Fibroblast of lung (primary cell): ENCODE measurements around the gene CXCL5. TPM values are rescaled to one million over a fixed set of nuclear protein-coding genes. Genes with fewer than 3 reads are reported as not detected.

Source experiments
- DNase-seq, 2 donors: peaks; one replicate each; pipeline versions ENCODE4 v3.0.0 to v3.0.0-alpha.2; 2010; ENCODE audit warnings: low read depth in 2 of 2
- H2AFZ ChIP-seq: 2 replicates; pipeline ENCODE4 v1.5.1; 2012; ENCODE audit warnings: low read length, control low read depth, inconsistent platforms
- H3K27ac ChIP-seq: 2 replicates; pipeline ENCODE4 v1.5.1; 2011; ENCODE audit warnings: low read length, control low read depth; ENCODE audit not compliant: insufficient read depth
- H3K27me3 ChIP-seq: 2 replicates; pipeline ENCODE4 v1.5.1; 2011; ENCODE audit warnings: mild to moderate bottlenecking, low read length; ENCODE audit not compliant: control insufficient read depth, insufficient read depth
- H3K36me3 ChIP-seq: 2 replicates; pipeline ENCODE4 v1.5.1; 2011; ENCODE audit warnings: low read length; ENCODE audit not compliant: control insufficient read depth, insufficient read depth
- H3K4me1 ChIP-seq: 2 replicates; pipeline ENCODE4 v1.5.1; 2011; ENCODE audit warnings: low read length; ENCODE audit not compliant: control insufficient read depth, insufficient read depth; ENCODE audit errors: extremely low read depth
- H3K4me2 ChIP-seq: 2 replicates; pipeline ENCODE4 v1.5.1; 2011; ENCODE audit warnings: low read length, control low read depth; ENCODE audit not compliant: insufficient read depth; ENCODE audit errors: extremely low read depth
- H3K4me3 ChIP-seq, 4 experiments: fragments of 200-600 bp in 1 of 4; sonication (generic) in 1 of 4; replicated peaks in 1 of 4; 2 replicates each; pipeline ENCODE4 v1.5.1; 2011 to 2016; ENCODE audit warnings: low read length in 4 of 4, low read depth in 3 of 4, mild to moderate bottlenecking in 3 of 4, control low read depth in 2 of 4, inconsistent platforms in 1 of 4, mixed read lengths in 1 of 4; ENCODE audit not compliant: insufficient read depth in 1 of 4; ENCODE audit errors: control extremely low read depth in 1 of 4
- H3K79me2 ChIP-seq: 2 replicates; pipeline ENCODE4 v1.5.1; 2012; ENCODE audit warnings: mild to moderate bottlenecking, low read length, inconsistent platforms; ENCODE audit not compliant: control insufficient read depth, insufficient read depth
- H3K9ac ChIP-seq: 2 replicates; pipeline ENCODE4 v1.5.1; 2011; ENCODE audit warnings: mild to moderate bottlenecking, low read length, control low read depth; ENCODE audit not compliant: insufficient read depth
- H3K9me3 ChIP-seq: 2 replicates; pipeline ENCODE4 v1.5.1; 2012; ENCODE audit warnings: low read depth, low read length; ENCODE audit not compliant: control insufficient read depth, insufficient read depth
- H4K20me1 ChIP-seq: 2 replicates; pipeline ENCODE4 v1.5.1; 2011; ENCODE audit warnings: low read length; ENCODE audit not compliant: control insufficient read depth, insufficient read depth; ENCODE audit errors: extremely low read depth
- EZH2 ChIP-seq: IDR thresholded peaks from 2 replicates; pipeline ENCODE4 v1.5.1; 2012; ENCODE audit warnings: low read length, control low read depth, mild to moderate bottlenecking; ENCODE audit errors: missing control alignments
- polyA plus RNA-seq, 2 donors: library from polyadenylated mRNA; depleted of rRNA in 1 of 2; stranded (reverse) in 1 of 2; unstranded in 1 of 2; fragments of >200 nt; gene quantifications; 2 replicates each; pipeline ENCODE4 v1.2.1, GENCODE V29; 2011 to 2012; ENCODE audit warnings: missing spikeins in 1 of 2
- total RNA-seq: library from RNA; depleted of rRNA; stranded (reverse); fragments of >200 nt; gene quantifications from 2 replicates; pipeline ENCODE4 v1.2.1, GENCODE V29; 2014
- TF ChIP-seq, protein P1 (sequence below), 2 donors: IDR thresholded peaks in 1 of 2; conservative IDR thresholded peaks in 1 of 2; 1 replicate in 1 of 2; 2 replicates in 1 of 2; pipeline ENCODE4 v1.5.1; 2011 to 2012; ENCODE audit warnings: low read length in 2 of 2, control low read depth in 1 of 2, inconsistent platforms in 1 of 2, low read depth in 1 of 2, mild to moderate bottlenecking in 1 of 2

CXCL5 gene
- total and polyA plus RNA-seq, 2 donors (not counting 1 experiment from before 2014, with no cell fraction given) = 0.24 to 0.66 TPM

GRCh38 chr4:74028504-74028903 lies 30.0 kb upstream of the CXCL5 start:
- no peak for DNase-seq
- Histone ChIP-seq H3K4me2 (no peak overlapping the region), H3K27ac (no peak overlapping the region), H4K20me1 (no peaks in the 10 kb centered on the region), H3K9me3 (no peaks in the 10 kb centered on the region), H3K27me3 (no peaks in the 10 kb centered on the region), H3K4me1 (no peaks in the 10 kb centered on the region), H2AFZ (no peak overlapping the region), H3K36me3 (no peaks in the 10 kb centered on the region), H3K9ac (no peak overlapping the region), H3K4me3 (no peak overlapping the region), H3K79me2 (no peaks in the 10 kb centered on the region)
- no peak for TF ChIP-seq EZH2
- TF ChIP-seq, protein P1, sequence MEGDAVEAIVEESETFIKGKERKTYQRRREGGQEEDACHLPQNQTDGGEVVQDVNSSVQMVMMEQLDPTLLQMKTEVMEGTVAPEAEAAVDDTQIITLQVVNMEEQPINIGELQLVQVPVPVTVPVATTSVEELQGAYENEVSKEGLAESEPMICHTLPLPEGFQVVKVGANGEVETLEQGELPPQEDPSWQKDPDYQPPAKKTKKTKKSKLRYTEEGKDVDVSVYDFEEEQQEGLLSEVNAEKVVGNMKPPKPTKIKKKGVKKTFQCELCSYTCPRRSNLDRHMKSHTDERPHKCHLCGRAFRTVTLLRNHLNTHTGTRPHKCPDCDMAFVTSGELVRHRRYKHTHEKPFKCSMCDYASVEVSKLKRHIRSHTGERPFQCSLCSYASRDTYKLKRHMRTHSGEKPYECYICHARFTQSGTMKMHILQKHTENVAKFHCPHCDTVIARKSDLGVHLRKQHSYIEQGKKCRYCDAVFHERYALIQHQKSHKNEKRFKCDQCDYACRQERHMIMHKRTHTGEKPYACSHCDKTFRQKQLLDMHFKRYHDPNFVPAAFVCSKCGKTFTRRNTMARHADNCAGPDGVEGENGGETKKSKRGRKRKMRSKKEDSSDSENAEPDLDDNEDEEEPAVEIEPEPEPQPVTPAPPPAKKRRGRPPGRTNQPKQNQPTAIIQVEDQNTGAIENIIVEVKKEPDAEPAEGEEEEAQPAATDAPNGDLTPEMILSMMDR (conservative IDR thresholded peaks at IDR 0.05 in 1 of 2, IDR thresholded peaks at IDR 0.05 in 1 of 2; ENCODE audit: low read depth in 1 of 2, low read length in 2 of 2) = no peak

GRCh38 chr4:74023709-74024108 lies 25.2 kb upstream of the CXCL5 start:
- H3K27ac ChIP-seq = no peak overlapping the region
- H3K9me3 ChIP-seq = no peaks in the 10 kb centered on the region
- TF ChIP-seq EZH2 = no peak
- TF ChIP-seq, protein P1 (conservative IDR thresholded peaks at IDR 0.05 in 1 of 2, IDR thresholded peaks at IDR 0.05 in 1 of 2; ENCODE audit: low read depth in 1 of 2, low read length in 2 of 2) = no peak
- H3K4me1 ChIP-seq = no peaks in the 10 kb centered on the region
- H3K4me2 ChIP-seq = no peak overlapping the region
- H4K20me1 ChIP-seq = no peaks in the 10 kb centered on the region
- no peak overlapping the region for H3K4me3 ChIP-seq
- no peak overlapping the region for H3K9ac ChIP-seq
- H3K27me3 ChIP-seq = no peaks in the 10 kb centered on the region
- no peaks in the 10 kb centered on the region for H3K36me3 ChIP-seq
- DNase-seq = no peak
- H3K79me2 ChIP-seq = no peaks in the 10 kb centered on the region
- no peak overlapping the region for H2AFZ ChIP-seq

DNA sequence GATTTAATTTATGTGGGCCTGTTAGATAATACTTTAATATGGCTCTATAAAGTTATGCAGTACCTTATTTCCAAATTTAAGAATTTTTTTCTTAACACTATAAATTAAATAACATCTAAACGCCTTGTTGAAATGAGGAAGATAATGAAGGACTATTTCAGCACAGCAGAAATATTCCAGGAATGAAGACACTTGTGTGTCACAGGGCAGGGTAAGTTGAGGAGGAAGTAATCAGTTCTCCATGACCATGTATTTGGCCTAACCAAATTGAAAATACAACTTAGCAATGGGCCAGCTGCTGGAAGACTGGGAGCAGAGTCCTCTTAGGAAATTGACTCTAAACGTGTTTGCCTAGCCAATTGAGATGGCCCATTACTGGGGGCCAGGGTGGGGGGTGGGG lies 23.1 kb upstream of the CXCL5 start:
- Histone ChIP-seq H3K4me2 (no peak overlapping the region), H3K4me1 (no peaks in the 10 kb centered on the region), H3K27me3 (no peaks in the 10 kb centered on the region), H3K27ac (no peak overlapping the region), H3K36me3 (no peaks in the 10 kb centered on the region), H3K4me3 (no peak overlapping the region), H3K9me3 (no peaks in the 10 kb centered on the region), H4K20me1 (no peaks in the 10 kb centered on the region), H3K9ac (no peak overlapping the region), H3K79me2 (no peaks in the 10 kb centered on the region), H2AFZ (no peak overlapping the region)
- DNase-seq = no peak
- TF ChIP-seq, protein P1 (conservative IDR thresholded peaks at IDR 0.05 in 1 of 2, IDR thresholded peaks at IDR 0.05 in 1 of 2; ENCODE audit: low read depth in 1 of 2, low read length in 2 of 2) = no peak
- TF ChIP-seq EZH2 = no peak
